Vagina (tissue), 2 donors: Measurements from ENCODE around the gene ARSG. TPM values are rescaled to one million over a fixed set of nuclear protein-coding genes. Genes with fewer than 3 reads are reported as not detected.
"Not testable (repeated sequence)": the region's sequence is repeated elsewhere in the genome, so short reads cannot be mapped to it uniquely, and the experiment has no call there.

ENCODE experiments used
- DNase-seq, 2 donors: peaks; one replicate each; pipeline ENCODE4 v3.0.0-alpha.2; 2017; ENCODE audit errors: extremely low spot score in 2 of 2
- H3K27ac ChIP-seq: fragments of 200-600 bp; sonication (generic); one replicate; pipeline ENCODE4 v1.5.1; 2019
- H3K27me3 ChIP-seq: fragments of 200-600 bp; sonication (generic); one replicate; pipeline ENCODE4 v1.5.1; 2019
- H3K36me3 ChIP-seq, 2 donors: fragments of 200-600 bp; sonication (generic); one replicate each; pipeline ENCODE4 v1.5.1; 2017 to 2019
- H3K4me1 ChIP-seq: fragments of 200-600 bp; sonication (generic); one replicate; pipeline ENCODE4 v1.5.1; 2019
- H3K4me3 ChIP-seq, 2 donors: fragments of 200-600 bp; sonication (generic); 1 replicate in 1 of 2; 2 replicates in 1 of 2; pipeline ENCODE4 v1.5.1; 2016 to 2019
- H3K9me3 ChIP-seq: fragments of 200-600 bp; sonication (generic); one replicate; pipeline ENCODE4 v1.5.1; 2019
- POLR2A ChIP-seq, 2 donors: fragments of 450-650 bp; IDR thresholded peaks; one replicate each; pipeline ENCODE4 v1.6.1; 2017; ENCODE audit warnings: antibody characterized with exemption in 2 of 2, mild to moderate bottlenecking in 2 of 2, moderate library complexity in 2 of 2
- POLR2AphosphoS5 ChIP-seq, 2 donors: sonication (generic); formaldehyde crosslinking; IDR thresholded peaks; one replicate each; pipeline ENCODE4 v1.9.0; 2017; ENCODE audit warnings: antibody characterized with exemption in 2 of 2, mild to moderate bottlenecking in 2 of 2, low read depth in 1 of 2; ENCODE audit not compliant: insufficient read depth in 1 of 2
- intact Hi-C: fragments of 100-400 bp; cut with DNase I; formaldehyde crosslinking; loops from one replicate; pipeline ENCODE4 v1.15.1; 2023
- total RNA-seq: library from RNA; depleted of rRNA; stranded (reverse); fragments of >200 nt; gene quantifications from one replicate; pipeline ENCODE4 v1.2.3, GENCODE V29; 2016
- TF ChIP-seq, protein P1 (sequence below), 3 experiments: fragments of 450-650 bp in 2 of 3; fragments of 200-600 bp in 1 of 3; sonication (generic) in 1 of 3; IDR thresholded peaks; one replicate each; pipeline ENCODE4 v1.5.1; 2017 to 2019; ENCODE audit warnings: antibody characterized with exemption in 3 of 3, mild to moderate bottlenecking in 2 of 3, moderate library complexity in 2 of 3

Gene ARSG
- total RNA-seq, 1 donor from 2014 or later = 8.1 TPM

DNA sequence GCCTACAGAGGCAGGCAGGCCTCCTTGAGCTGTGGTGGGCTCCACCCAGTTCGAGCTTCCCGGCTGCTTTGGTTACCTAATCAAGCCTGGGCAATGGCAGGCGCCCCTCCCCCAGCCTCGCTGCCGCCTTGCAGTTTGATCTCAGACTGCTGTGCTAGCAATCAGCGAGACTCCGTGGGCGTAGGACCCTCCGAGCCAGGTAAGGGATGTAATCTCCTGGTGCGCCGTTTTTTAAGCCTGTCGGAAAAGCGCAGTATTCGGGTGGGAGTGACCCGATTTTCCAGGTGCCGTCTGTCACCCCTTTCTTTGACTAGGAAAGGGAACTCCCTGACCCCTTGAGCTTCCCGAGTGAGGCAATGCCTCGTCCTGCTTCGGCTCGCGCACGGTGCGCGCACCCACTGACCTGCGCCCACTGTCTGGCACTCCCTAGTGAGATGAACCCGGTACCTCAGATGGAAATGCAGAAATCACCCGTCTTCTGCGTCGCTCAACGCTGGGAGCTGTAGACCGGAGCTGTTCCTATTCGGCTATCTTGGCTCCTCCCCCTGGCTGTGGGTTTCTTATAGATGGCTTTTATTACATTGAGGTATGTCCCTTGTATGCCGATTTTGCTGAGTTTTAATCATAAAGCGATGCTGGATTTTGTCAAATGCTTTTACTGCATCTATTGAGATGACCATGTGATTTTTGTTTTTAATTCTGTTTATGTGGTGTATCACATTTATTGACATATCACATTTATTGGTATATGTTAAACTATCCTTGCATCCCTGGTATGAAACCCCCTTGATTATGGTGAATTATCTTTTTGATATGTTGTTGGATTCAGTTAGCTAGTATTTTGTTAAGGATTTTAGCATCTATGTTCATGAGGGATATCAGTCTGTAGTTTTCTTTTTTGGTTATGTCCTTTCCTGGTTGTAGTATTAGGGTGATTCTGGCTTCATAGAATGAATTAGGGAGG lies 122.6 kb downstream of the ARSG start:
- H3K27ac ChIP-seq, intact Hi-C loops: not testable (repeated sequence)
- peak in 1 of 2 donors; percentile 28 for TF ChIP-seq POLR2AphosphoS5 (IDR thresholded peaks at IDR 0.05; ENCODE audit: insufficient read depth in 1 of 2, low read depth in 1 of 2)

DNA sequence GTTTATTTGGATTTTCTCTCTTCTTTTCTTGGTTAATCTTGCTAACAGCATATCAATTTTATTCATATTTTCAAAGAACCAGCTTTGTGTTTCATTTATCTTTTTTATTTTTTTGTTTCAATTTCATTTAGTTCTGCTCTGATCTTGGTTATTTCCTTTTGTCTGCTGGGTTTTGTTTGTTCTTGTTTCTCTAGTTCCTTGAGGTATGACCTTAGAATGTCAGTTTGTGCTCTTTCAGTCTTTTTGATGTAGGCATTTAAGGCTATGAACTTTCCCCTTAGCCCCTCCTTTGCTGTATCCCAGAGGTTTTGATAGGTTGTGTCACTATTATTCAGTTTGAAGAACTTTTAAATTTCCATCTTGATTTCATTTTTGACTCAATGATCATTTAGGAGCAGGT lies 123.6 kb downstream of the ARSG start:
- H3K36me3 ChIP-seq, DNase-seq, H3K4me3 ChIP-seq, intact Hi-C loops, H3K27me3 ChIP-seq, H3K4me1 ChIP-seq, H3K27ac ChIP-seq, H3K9me3 ChIP-seq: not testable (repeated sequence)

More for the DNA sequence above, 122.6 kb downstream of the ARSG start:
- DNase-seq = peak in 1 of 2 donors; percentile 25
- H3K4me1 ChIP-seq, H3K9me3 ChIP-seq, H3K36me3 ChIP-seq, H3K27me3 ChIP-seq: not testable (repeated sequence)
- H3K4me3 ChIP-seq = peak overlapping the region; percentile 43 to 48

DNA sequence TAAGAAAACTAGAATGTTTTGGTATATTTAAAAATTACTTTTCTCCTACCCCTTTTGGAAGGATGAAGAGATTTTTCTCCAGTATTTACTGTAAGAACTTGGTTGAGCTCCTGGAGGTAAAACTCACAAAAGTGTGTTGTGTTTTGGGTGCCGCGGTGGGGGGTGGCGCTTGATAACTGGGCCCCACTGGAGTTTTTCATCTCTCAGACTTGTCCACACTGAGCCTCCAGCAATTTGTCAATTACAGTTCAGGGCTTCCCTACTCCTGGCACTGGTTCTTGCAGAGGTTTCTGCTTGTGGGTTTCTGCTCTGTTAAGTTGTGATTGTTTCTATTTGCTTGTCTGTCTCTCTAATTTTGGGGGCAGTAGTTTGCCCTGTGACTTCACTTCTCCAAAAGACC lies 126.0 kb downstream of the ARSG start:
- no peak overlapping the region for H3K4me3 ChIP-seq
- no peak overlapping the region for H3K27ac ChIP-seq
- TF ChIP-seq, protein P1, sequence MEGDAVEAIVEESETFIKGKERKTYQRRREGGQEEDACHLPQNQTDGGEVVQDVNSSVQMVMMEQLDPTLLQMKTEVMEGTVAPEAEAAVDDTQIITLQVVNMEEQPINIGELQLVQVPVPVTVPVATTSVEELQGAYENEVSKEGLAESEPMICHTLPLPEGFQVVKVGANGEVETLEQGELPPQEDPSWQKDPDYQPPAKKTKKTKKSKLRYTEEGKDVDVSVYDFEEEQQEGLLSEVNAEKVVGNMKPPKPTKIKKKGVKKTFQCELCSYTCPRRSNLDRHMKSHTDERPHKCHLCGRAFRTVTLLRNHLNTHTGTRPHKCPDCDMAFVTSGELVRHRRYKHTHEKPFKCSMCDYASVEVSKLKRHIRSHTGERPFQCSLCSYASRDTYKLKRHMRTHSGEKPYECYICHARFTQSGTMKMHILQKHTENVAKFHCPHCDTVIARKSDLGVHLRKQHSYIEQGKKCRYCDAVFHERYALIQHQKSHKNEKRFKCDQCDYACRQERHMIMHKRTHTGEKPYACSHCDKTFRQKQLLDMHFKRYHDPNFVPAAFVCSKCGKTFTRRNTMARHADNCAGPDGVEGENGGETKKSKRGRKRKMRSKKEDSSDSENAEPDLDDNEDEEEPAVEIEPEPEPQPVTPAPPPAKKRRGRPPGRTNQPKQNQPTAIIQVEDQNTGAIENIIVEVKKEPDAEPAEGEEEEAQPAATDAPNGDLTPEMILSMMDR (IDR thresholded peaks at IDR 0.05) = no peak
- TF ChIP-seq POLR2AphosphoS5 (IDR thresholded peaks at IDR 0.05; ENCODE audit: insufficient read depth in 1 of 2, low read depth in 1 of 2) = no peak
- TF ChIP-seq POLR2A (IDR thresholded peaks at IDR 0.05) = no peak
- H3K27me3 ChIP-seq = no peaks in the 10 kb centered on the region
- intact Hi-C loops = no loop called here
- peaks cover 0 to 16% of the 10 kb centered on the region in 2 donors for H3K36me3 ChIP-seq
- no peaks in the 10 kb centered on the region for H3K9me3 ChIP-seq
- peak in 1 of 2 donors; percentile 54 for DNase-seq
- no peaks in the 10 kb centered on the region for H3K4me1 ChIP-seq

DNA sequence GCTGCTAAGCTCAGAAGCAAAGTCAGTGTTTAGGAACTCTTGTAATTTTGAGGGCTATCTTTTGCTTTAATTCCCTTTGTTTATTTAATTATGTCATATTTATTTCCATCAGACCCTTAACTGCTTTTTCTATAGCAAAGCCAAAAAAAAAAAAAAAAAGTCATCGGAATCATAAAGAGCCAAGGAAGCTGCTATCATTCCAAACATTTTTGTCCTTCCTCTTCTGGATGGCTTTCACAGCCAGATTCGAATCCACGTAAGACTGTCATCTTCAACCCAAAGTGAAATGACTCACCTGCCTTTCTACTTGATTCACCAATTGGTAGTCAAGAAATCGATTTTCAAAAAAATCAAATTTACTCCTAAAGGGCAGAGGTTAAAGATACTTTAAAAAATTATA lies 127.6 kb downstream of the ARSG start:
- Histone ChIP-seq H3K4me3 (no peak overlapping the region), H3K36me3 (peaks cover 0 to 26% of the 10 kb centered on the region in 2 donors), H3K27ac (no peak overlapping the region), H3K9me3 (no peaks in the 10 kb centered on the region), H3K4me1 (no peaks in the 10 kb centered on the region), H3K27me3 (no peaks in the 10 kb centered on the region)
- TF ChIP-seq POLR2A (IDR thresholded peaks at IDR 0.05) (no peak), POLR2AphosphoS5 (IDR thresholded peaks at IDR 0.05; ENCODE audit: insufficient read depth in 1 of 2, low read depth in 1 of 2) (no peak)
- TF ChIP-seq, protein P1 (IDR thresholded peaks at IDR 0.05) = no peak
- DNase-seq = no peak
- intact Hi-C loops = no loop called here

DNA sequence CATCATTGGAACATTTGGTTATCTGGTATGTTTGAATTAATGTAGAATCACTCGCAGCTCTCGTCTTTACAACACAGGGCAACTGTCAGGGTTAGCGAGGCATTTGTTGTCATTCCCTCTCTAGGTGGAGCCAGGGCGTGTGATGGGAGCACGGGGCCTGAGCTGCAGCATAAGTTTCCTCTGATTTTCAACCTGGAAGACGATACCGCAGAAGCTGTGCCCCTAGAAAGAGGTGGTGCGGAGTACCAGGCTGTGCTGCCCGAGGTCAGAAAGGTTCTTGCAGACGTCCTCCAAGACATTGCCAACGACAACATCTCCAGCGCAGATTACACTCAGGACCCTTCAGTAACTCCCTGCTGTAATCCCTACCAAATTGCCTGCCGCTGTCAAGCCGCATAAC lies 128.8 kb downstream of the ARSG start:
- peaks cover 0 to 31% of the 10 kb centered on the region in 2 donors for H3K36me3 ChIP-seq

More for the DNA sequence above, 128.8 kb downstream of the ARSG start:
- intact Hi-C loops = loop anchor here (10.0 kb wide), 1 partner anchor 145 kb away; no protein-coding TSS in a partner anchor
- no peak overlapping the region for H3K4me3 ChIP-seq
- H3K27ac ChIP-seq = no peak overlapping the region
- H3K4me1 ChIP-seq = no peaks in the 10 kb centered on the region
- peak in 1 of 2 donors; percentile 64 for DNase-seq
- H3K9me3 ChIP-seq = no peaks in the 10 kb centered on the region
- no peaks in the 10 kb centered on the region for H3K27me3 ChIP-seq
- TF ChIP-seq, protein P1 (IDR thresholded peaks at IDR 0.05) = no peak
- no peak for TF ChIP-seq POLR2AphosphoS5 (IDR thresholded peaks at IDR 0.05; ENCODE audit: insufficient read depth in 1 of 2, low read depth in 1 of 2)
- TF ChIP-seq POLR2A (IDR thresholded peaks at IDR 0.05) = no peak
